Activated T-cell treated with anti-CD3 and anti-CD28 coated beads for 24 hours (primary cell): ENCODE results near the gene FAM124B.

Experiments
- DNase-seq: peaks from one replicate; pipeline ENCODE4 v3.0.0-alpha.2; 2020; ENCODE audit warnings: low read depth

Gene FAM124B

GRCh38 chr2:224335991-224336390 is 65.9 kb downstream of the FAM124B start:
- DNase-seq, result no peak

DNA sequence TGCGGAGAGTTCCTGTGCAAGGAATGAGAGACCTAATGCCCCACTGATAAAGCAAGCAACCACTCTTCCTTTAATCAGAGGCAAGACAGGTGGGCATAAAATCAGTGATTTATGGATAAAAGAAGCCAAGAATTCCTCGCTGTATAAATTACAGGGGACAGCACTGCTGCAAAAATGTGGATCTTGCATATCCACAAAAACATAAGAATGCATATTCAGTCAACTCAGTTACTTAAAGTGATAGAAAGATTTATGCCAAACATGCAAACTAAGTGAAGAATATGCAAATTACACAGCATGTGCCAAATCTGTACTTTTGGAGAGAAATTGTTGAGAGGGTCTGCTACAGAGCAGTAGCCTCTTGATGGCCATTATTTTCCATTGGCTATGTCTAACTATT is 67.2 kb downstream of the FAM124B start:
- DNase-seq, result no peak

- DNase-seq, result no peak
Measured at GRCh38 chr2:224333726-224334482, 68.0 kb downstream of the FAM124B start.

GRCh38 chr2:224331698-224332097 is 70.2 kb downstream of the FAM124B start:
- no peak for DNase-seq

- DNase-seq, result no peak
Measured at GRCh38 chr2:224328798-224329197, 73.1 kb downstream of the FAM124B start.
